GM12878 (cell line): Measurements from ENCODE around the gene TLR1. TPM values are rescaled to one million over a fixed set of nuclear protein-coding genes. Genes with fewer than 3 reads are reported as not detected.

Experiments
- ATAC-seq: fragments of 200-7000 bp; cut with Tn5 transposase; 3 replicates; pipeline ENCODE4 v1.9.1; 2020; ENCODE audit warnings: mild to moderate bottlenecking, moderate library complexity
- BruUV-seq: library from RNA; stranded (reverse); fragments of 400-500 nt; replicated peaks from 2 replicates; lab custom pipeline; 2021; lab: Mats Ljungman, UMichigan
- CTCF ChIA-PET: fragments of 300-600 bp; sonication (Branson Sonifier 250); formaldehyde crosslinking; extraction: SDS; loops from one replicate; lab custom pipeline; 2021; ENCODE audit warnings: inconsistent platforms; lab: Yijun Ruan, JAX
- POLR2A ChIA-PET: fragments of 350-600 bp; formaldehyde crosslinking; extraction: SDS; loops from one replicate; lab custom pipeline; 2021; ENCODE audit warnings: inconsistent platforms; lab: Charles Lee
- RAD21 ChIA-PET: fragments of 300-600 bp; sonication (Branson Sonifier 250); formaldehyde crosslinking; loops from one replicate; lab custom pipeline; 2023; ENCODE audit warnings: antibody characterized with exemption; ENCODE audit not compliant: unreplicated experiment; lab: Charles Lee
- SMC1A ChIA-PET: fragments of 300-600 bp; sonication (Branson Sonifier 250); formaldehyde crosslinking; loops from one replicate; lab custom pipeline; 2023; ENCODE audit not compliant: unreplicated experiment, uncharacterized antibody; lab: Charles Lee
- DNase-seq: peaks from one replicate; pipeline ENCODE4 v3.0.0-alpha.2; 2011; ENCODE audit warnings: low read depth, low spot score
- FAIRE-seq: peaks from 3 replicates; lab custom pipeline; 2011; peaks lifted over from hg19 to GRCh38; lab: Jason Lieb, UNC
- H2AFZ ChIP-seq: 2 replicates; pipeline ENCODE4 v1.6.0; 2011; ENCODE audit warnings: low read depth, low read length, control low read depth; ENCODE audit not compliant: control insufficient read depth
- H3K27ac ChIP-seq: 2 replicates; pipeline ENCODE4 v1.5.1; 2011; ENCODE audit warnings: control low read depth; ENCODE audit not compliant: control insufficient read depth, insufficient read depth
- H3K27me3 ChIP-seq, 2 experiments: replicated peaks in 1 of 2; 2 replicates each; pipeline versions ENCODE4 v1.6.0 to v1.6.1; 2011; ENCODE audit warnings: low read length in 1 of 2; ENCODE audit not compliant: control insufficient read depth in 2 of 2, insufficient read depth in 2 of 2
- H3K36me3 ChIP-seq, 2 experiments: 2 replicates each; pipeline ENCODE4 v1.5.1; 2011; ENCODE audit warnings: low read length in 1 of 2; ENCODE audit not compliant: control insufficient read depth in 2 of 2, insufficient read depth in 2 of 2
- H3K4me1 ChIP-seq: 2 replicates; pipeline ENCODE4 v1.6.1; 2011; ENCODE audit warnings: mild to moderate bottlenecking, low read length, moderate library complexity, mixed read lengths; ENCODE audit not compliant: control insufficient read depth, insufficient read depth
- H3K4me2 ChIP-seq: 2 replicates; pipeline ENCODE4 v1.6.0; 2011; ENCODE audit warnings: control low read depth; ENCODE audit not compliant: control insufficient read depth, insufficient read depth
- H3K4me3 ChIP-seq: fragments of 200-600 bp; sonication (generic); 2 replicates; pipeline ENCODE4 v1.5.1; 2016
- H3K79me2 ChIP-seq: 2 replicates; pipeline ENCODE4 v1.6.0; 2011; ENCODE audit warnings: low read length; ENCODE audit not compliant: control insufficient read depth, insufficient read depth
- H3K9ac ChIP-seq: 2 replicates; pipeline ENCODE4 v1.8.0; 2011; ENCODE audit warnings: low read length, control low read depth, mixed read lengths; ENCODE audit not compliant: control insufficient read depth, insufficient read depth
- H3K9me3 ChIP-seq: replicated peaks from 3 replicates; pipeline ENCODE4 v1.5.1; 2011; ENCODE audit warnings: mild to moderate bottlenecking, low read length; ENCODE audit not compliant: control insufficient read depth, insufficient read depth
- H4K20me1 ChIP-seq: 2 replicates; pipeline ENCODE4 v1.6.0; 2011; ENCODE audit not compliant: control insufficient read depth, insufficient read depth
- BACH1 ChIP-seq: fragments of 450-650 bp; IDR thresholded peaks from 2 replicates; pipeline ENCODE4 v1.6.1; 2017; ENCODE audit warnings: mild to moderate bottlenecking, borderline replicate concordance
- BHLHE40 ChIP-seq, 2 experiments: fragments of 450-650 bp in 1 of 2; IDR thresholded peaks; 2 replicates each; pipeline ENCODE4 v1.6.1; 2011 to 2017; ENCODE audit warnings: low read depth in 2 of 2, borderline replicate concordance in 1 of 2, improper control_type of control experiment in 1 of 2, low read length in 1 of 2, mild to moderate bottlenecking in 1 of 2
- CBX5 ChIP-seq: sonication (generic); IDR thresholded peaks from 2 replicates; pipeline ENCODE4 v1.6.1; 2016; ENCODE audit warnings: low read depth, moderate library complexity, mild to moderate bottlenecking, inconsistent platforms
- CHD2 ChIP-seq: IDR thresholded peaks from 2 replicates; pipeline ENCODE4 v1.6.1; 2011; ENCODE audit warnings: low read depth, low read length, improper control_type of control experiment, borderline replicate concordance
- EED ChIP-seq: sonication (generic); IDR thresholded peaks from 2 replicates; pipeline ENCODE4 v1.6.1; 2016; ENCODE audit warnings: antibody characterized with exemption, low read depth
- IKZF1 ChIP-seq: fragments of 450-650 bp; conservative IDR thresholded peaks from 2 replicates; pipeline ENCODE4 v1.6.1; 2017; ENCODE audit warnings: antibody characterized with exemption, mild to moderate bottlenecking
- NBN ChIP-seq: fragments of 450-650 bp; IDR thresholded peaks from 2 replicates; pipeline ENCODE4 v1.6.1; 2016
- NFYB ChIP-seq: IDR thresholded peaks from 2 replicates; pipeline ENCODE4 v1.6.1; 2011; ENCODE audit warnings: low read depth, mild to moderate bottlenecking, low read length, improper control_type of control experiment, moderate library complexity; ENCODE audit not compliant: insufficient read depth
- PAX5 ChIP-seq: IDR thresholded peaks from 2 replicates; pipeline ENCODE4 v1.6.1; 2011; ENCODE audit warnings: low read depth, low read length, borderline replicate concordance
- POLR2AphosphoS5 ChIP-seq: IDR thresholded peaks from 2 replicates; pipeline ENCODE4 v1.6.1; 2011; ENCODE audit warnings: mild to moderate bottlenecking, low read length, inconsistent platforms
- RELB ChIP-seq: fragments of 450-650 bp; IDR thresholded peaks from 2 replicates; pipeline ENCODE4 v1.6.1; 2017; ENCODE audit warnings: low read depth, mild to moderate bottlenecking, moderate library complexity
- RUNX3 ChIP-seq: IDR thresholded peaks from 2 replicates; pipeline ENCODE4 v1.6.1; 2012; ENCODE audit warnings: low read length, inconsistent platforms
- SPI1 ChIP-seq: IDR thresholded peaks from 2 replicates; pipeline ENCODE4 v1.6.1; 2011; ENCODE audit warnings: low read depth, mild to moderate bottlenecking, low read length, moderate library complexity, borderline replicate concordance; ENCODE audit not compliant: insufficient read depth
- ZNF207 ChIP-seq: fragments of 450-650 bp; IDR thresholded peaks from 2 replicates; pipeline ENCODE4 v1.6.1; 2014; ENCODE audit warnings: antibody characterized with exemption, mild to moderate bottlenecking, borderline replicate concordance
- ZNF217 ChIP-seq: fragments of 450-650 bp; IDR thresholded peaks from 2 replicates; pipeline ENCODE4 v1.6.1; 2017; ENCODE audit warnings: antibody characterized with exemption, mild to moderate bottlenecking
- ZNF384 ChIP-seq: IDR thresholded peaks from 2 replicates; pipeline ENCODE4 v1.6.1; 2012; ENCODE audit warnings: low read depth, mild to moderate bottlenecking, low read length, improper control_type of control experiment, borderline replicate concordance
- ZNF592 ChIP-seq: fragments of 450-650 bp; IDR thresholded peaks from 2 replicates; pipeline ENCODE4 v1.6.1; 2017; ENCODE audit warnings: mild to moderate bottlenecking, moderate library complexity
- WGBS: methylation state at CpG from one replicate; pipeline ENCODE4 v1.1.6; 2016; ENCODE audit warnings: low lambda C conversion rate; ENCODE audit not compliant: insufficient replicate concordance, insufficient coverage; ENCODE audit errors: missing lambda C conversion rate; 5-methylcytosine and 5-hydroxymethylcytosine counted together
- in situ Hi-C: fragments of 300-500 bp; cut with MboI; formaldehyde crosslinking; loops from 9 replicates; pipeline ENCODE4 v1.14.3; 2018; ENCODE audit warnings: mixed read lengths
- intact Hi-C: fragments of 100-400 bp; cut with micrococcal nuclease; formaldehyde crosslinking; loops from one replicate; pipeline ENCODE4 v1.14.2; 2022; ENCODE audit not compliant: unreplicated experiment
- polyA plus RNA-seq, 11 experiments: library from polyadenylated mRNA; depleted of rRNA in 4 of 11; unstranded in 6 of 11; stranded (reverse) in 5 of 11; fragments of >200 nt; fragmentation: Nextera tagmentation in 4 of 11; fragmentation: Illumina TruSeq in 1 of 11; extraction: Ambion mirVana in 4 of 11; extraction: Trizol in 1 of 11; gene quantifications; 1 replicate in 1 of 11; 2 replicates in 10 of 11; pipeline versions ENCODE4 v1.2.1 to v1.2.3, GENCODE V29; 2011 to 2016; ENCODE audit warnings: inconsistent platforms in 2 of 11, missing spikeins in 2 of 11, low read depth in 1 of 11
- total RNA-seq, 4 experiments: library from RNA; depleted of rRNA in 3 of 4; stranded (reverse); fragments of >200 nt in 3 of 4; fragmentation: Illumina TruSeq in 1 of 4; extraction: Trizol in 1 of 4; gene quantifications; 2 replicates each; pipeline versions ENCODE4 v1.2.1 to v1.2.3, GENCODE V29; 2013 to 2021

Gene TLR1
- total and polyA plus RNA-seq, 10 of the 15 experiments (the other 5 are each of a cell fraction or from before 2014, with no cell fraction given), result 9.3 to 57.1 (median 20.4) TPM

DNA sequence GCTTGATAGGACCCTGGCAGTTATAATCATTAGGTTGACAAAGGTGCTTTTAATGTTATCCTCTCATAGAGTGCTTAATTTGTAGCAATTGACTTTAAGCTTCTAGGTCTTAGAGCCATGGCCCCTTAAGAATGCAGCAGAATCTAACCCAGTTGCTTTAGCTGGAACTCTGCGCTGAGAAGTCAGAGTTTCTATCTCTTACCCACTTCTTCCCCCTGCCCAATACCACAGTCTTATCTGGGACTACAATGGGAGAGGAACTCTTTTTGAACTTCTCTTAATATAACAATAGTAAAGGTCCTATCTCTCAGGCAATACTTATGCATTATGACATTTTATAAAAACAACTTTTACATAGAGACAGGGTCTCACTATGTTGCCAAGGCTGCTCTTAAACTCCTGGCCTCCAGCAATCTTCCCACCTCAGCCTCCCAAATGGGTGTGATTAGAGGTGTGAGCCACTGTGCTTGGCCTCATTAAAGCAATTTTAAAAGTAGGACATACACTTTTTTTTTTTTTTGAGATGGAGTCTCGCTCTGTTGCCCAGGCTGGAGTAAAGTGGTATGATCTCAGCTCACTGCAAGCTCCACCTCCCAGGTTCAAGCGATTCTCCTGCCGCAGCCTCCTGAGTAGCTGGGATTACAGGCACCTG, 23.6 kb downstream of the TLR1 start:
- Histone ChIP-seq H3K27ac (peak overlapping the region; percentile 96), H2AFZ (no peak overlapping the region), H3K4me3 (peak overlapping the region; percentile 81), H3K36me3 (peaks cover 0 to 22% of the 10 kb centered on the region in 2 experiments; a peak in 3 of 4 replicates), H3K79me2 (peaks cover 68% of the 10 kb centered on the region), H3K4me2 (peak overlapping the region; percentile 92), H4K20me1 (no peaks in the 10 kb centered on the region), H3K9ac (peak overlapping the region; percentile 88), H3K4me1 (peaks cover 15% of the 10 kb centered on the region), H3K9me3 (peaks cover 33% of the 10 kb centered on the region), H3K27me3 (no peaks in the 10 kb centered on the region)
- intact Hi-C loops, result loop anchor here (5.0 kb wide), 1 partner anchor 36 kb away; no protein-coding TSS in a partner anchor
- in situ Hi-C loops, result no loop called here
- FAIRE-seq (no peak), DNase-seq (no peak), ATAC-seq (peak; percentile 63)
- POLR2A ChIA-PET, result interaction anchor here (0.5 to 5.6 kb wide), 17 partner anchors 9 to 851 kb away, joined by 3 to 196 read pairs (median 5); partner anchors contain the start of genes FAM114A1, TLR1 and TLR6
- SMC1A ChIA-PET, result interaction anchor here (0.6 to 8.9 kb wide), 22 partner anchors 9 to 711 kb away, joined by 3 to 468 read pairs (median 8); partner anchors contain the start of genes TLR1, TLR6 and TMEM156
- 0% methylated on average over 4 of the region's 4 CpGs for WGBS
- CTCF ChIA-PET, result interaction anchor here (0.6 to 8.1 kb wide), 26 partner anchors 9 to 1328 kb away, joined by 3 to 449 read pairs (median 5); partner anchors contain the start of genes TLR1 and TLR6
- BruUV-seq, result no TSS peak
- RAD21 ChIA-PET, result interaction anchor here (0.6 to 4.9 kb wide), 21 partner anchors 8 to 652 kb away, joined by 3 to 437 read pairs (median 17); partner anchors contain the start of genes TLR1 and TLR6
- 0 out of 2 replicates have a peak, but pooled peaks have one; percentile 29 for TF ChIP-seq ZNF217
- no peak for TF ChIP-seq ZNF207
- TF ChIP-seq RELB, result peak; percentile 56
- TF ChIP-seq ZNF592, result no peak
- TF ChIP-seq PAX5, result peak; percentile 45; the same call in 1 of the 2 replicates
- TF ChIP-seq RUNX3, result peak; percentile 25; the same call in 1 of the 2 replicates
- TF ChIP-seq NFYB, result no peak
- peak; percentile 52 for TF ChIP-seq IKZF1
- peak; percentile 23; the same call in 1 of the 2 replicates for TF ChIP-seq BACH1
- TF ChIP-seq NBN, result peak; percentile 41
- no peak for TF ChIP-seq CHD2
- 0 out of 2 replicates have a peak, but pooled peaks have one; percentile 22 for TF ChIP-seq EED
- TF ChIP-seq BHLHE40 (IDR thresholded peaks at IDR 0.05; ENCODE audit: borderline replicate concordance in 1 of 2, low read depth in 2 of 2, low read length in 1 of 2), result peak in 1 of 2 experiments; percentile 43; a peak in 1 of 4 replicates
- TF ChIP-seq CBX5, result 0 out of 2 replicates have a peak, but pooled peaks have one; percentile 18
- TF ChIP-seq POLR2AphosphoS5, result 0 out of 2 replicates have a peak, but pooled peaks have one; percentile 39
- no peak for TF ChIP-seq SPI1
- peak; percentile 52 for TF ChIP-seq ZNF384
